Hematopoietic multipotent progenitor cell treated with erythropoietin and hydrocortisone succinate and interleukin-3 and kit ligand, for 8 days (in vitro differentiated cells): ENCODE results near the gene FOXS1.

Experiments used
- DNase-seq: peaks from one replicate; pipeline ENCODE4 v3.0.0-alpha.2; 2015

Gene FOXS1

GRCh38 chr20:31860390-31861134 is 15.2 kb upstream of the FOXS1 start:
- no peak for DNase-seq

DNA sequence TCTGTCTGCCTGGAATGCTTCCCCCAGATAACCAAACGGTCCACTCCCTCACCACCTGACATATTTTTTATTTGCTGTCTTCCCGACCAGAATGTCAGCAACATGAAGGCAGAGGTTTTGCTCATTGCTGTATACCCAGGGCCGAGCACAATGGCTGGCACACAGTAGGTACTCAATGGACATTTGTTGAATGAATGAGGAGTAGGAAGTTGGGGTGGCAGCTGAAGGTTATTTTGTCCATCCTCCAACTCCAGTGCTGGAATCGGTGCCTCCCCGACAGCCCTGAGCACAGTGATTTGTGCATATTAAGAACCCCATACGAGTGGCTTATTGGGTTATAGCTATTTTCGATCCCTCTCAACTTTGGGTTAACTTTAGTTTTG is 14.6 kb upstream of the FOXS1 start:
- no peak for DNase-seq

DNA sequence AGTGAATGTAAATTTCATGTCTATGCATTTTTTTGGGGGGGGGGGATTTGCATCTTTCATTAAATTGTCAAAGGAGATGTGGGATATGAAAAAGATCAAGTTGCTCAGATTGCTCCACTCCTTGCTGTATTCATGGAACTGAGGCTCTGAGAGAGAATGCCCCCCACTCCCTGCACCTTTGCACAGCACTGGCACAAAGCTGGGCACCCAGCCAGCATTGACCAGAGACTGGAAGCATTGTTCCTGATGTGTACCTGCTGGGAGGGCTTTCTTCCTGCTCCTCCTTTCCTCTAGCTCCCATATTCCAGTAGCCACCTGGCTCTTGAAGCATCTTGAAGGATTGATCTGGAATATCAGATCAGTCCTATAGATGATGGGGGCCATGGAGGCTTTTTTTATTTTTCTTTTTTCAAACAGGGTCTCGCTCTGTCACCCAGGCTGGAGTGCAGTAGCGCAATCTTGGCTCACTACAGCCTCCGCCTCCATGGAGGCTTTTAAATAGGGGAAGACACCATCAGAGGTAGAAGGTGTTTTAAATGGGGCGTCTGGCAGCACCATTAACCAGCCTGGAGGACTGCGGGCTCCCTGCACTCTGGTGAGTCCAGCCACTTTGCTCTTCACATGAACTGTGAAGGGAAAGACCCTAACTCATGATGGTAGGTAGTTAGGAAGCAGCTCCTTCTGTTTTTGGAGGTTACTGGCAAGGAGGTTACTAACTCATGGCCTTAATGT is 14.0 kb upstream of the FOXS1 start:
- DNase-seq, result no peak

- DNase-seq, result no peak
Observed at GRCh38 chr20:31858760-31859083, 13.3 kb upstream of the FOXS1 start.

GRCh38 chr20:31857861-31858759 is 12.7 kb upstream of the FOXS1 start:
- no peak for DNase-seq

DNA sequence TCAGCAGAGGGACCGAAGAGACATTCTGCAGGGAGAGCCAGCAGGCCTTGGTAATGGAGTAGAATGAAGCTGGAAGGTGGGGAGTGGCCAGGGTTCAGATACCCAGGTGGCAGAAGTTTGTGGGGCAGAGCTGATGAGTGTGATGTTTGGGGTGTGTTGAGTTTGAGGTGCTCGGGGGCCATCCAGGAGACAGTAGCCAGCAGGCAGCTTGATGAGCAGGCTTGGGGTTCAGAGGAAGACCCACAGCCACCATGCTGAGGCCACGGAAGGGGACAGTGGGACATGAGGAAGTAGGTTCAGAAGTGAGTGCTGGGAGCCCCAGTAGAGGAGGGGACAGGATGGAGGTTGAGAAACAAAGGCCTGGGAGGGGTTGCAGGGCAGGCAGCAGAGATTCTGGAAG is 11.1 kb upstream of the FOXS1 start:
- no peak for DNase-seq

DNA sequence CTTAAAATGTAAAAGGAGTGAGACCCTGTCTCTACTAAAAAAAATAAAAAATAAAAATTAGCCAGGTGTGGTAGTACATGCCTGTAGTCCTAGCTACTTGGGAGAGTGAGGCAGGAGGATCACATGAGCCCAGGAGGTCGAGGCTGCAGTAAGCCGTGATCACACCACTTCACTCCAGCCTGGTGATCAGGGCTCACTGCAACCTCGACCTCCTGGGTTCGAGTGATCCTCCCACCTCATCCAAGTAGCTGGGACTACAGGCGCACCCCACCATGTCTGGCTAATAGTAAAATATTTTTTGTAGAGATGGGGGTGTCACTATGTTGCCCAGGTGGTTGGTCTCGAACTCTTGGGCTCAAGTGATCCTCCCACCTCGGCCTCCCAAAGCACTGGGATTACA is 8.1 kb upstream of the FOXS1 start:
- no peak for DNase-seq

DNA sequence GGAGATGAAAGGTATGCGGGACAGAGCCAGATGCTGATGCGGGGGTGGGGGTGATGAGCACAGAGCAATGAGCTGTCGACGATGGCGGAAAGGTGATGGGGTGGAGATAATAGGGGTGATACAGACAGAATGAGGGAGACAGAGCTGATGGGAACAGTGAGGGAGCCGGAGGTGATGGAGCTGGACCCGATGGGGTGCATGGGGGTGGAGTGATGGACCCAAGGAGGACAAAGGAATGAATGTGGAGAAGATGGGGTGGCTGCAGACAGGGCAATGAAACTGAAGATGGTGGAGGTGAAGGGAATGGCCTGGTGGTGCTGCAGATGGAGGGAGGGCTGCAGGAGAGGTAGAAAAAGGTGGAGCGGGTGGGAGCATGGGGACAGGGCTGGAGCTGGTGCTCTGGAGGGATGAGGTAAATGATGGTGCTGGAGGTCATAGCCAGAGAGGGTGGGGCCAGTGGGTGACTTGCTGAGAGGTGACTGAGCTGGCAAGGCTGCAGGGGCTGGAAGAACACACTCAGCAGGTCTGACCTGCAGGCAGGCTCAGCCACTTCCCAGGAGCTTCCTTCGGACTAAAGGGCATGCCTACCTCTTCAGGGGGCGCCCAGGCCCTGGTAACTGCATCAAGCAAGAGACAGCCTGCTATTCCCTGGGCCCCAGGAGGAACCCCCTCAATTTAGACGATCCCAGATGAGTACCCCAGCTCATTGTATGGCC is 6.0 kb upstream of the FOXS1 start:
- DNase-seq, result no peak

GRCh38 chr20:31849306-31849930 is 4.0 kb upstream of the FOXS1 start:
- DNase-seq, result no peak

DNA sequence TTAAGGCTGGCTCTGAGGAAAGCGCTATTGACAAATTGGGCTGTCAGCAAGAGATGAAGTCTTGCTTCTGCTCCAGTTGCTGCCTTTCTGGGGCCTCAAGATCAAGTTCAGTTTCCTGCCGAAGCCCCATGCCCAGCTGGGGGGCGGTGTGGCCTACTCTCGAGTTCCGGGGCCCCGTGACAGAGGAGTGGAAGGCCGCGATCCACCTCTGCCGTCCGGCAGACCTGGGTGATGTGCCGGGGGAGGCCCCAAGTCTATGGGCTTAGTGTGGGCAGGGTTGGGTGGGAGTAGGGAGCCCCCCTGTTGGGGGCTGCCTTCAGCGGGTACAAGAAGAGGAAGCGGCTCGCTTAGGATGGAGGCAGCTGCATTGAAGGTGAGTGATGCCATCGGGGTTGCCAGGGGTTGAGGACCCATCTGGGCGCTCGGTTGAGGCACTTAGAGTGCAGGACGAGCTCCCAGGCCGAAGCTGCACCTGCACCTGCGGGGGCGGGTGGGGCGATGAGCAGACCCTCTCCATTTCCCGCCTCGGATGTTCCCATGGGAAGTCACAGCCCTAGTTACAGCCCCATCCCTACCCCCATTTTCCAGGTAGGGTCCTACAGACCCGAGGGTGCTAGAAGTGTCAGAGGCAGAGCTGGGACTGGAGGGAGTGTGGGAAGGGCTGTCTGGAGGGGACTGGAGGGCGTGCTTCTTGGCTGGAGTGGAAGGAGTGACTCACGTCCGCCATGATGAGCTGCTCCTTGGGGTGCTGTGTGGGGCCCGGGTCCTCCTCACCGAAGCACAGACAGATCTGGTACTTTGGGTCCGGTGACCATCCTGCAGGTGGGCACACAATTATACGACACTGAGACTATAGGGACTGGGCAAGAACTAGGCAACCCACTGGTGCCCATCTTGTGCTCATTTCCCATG is 2.9 kb upstream of the FOXS1 start:
- DNase-seq, result no peak

- no peak for DNase-seq
Observed at GRCh38 chr20:31846793-31847138, 1.4 kb upstream of the FOXS1 start.

DNA sequence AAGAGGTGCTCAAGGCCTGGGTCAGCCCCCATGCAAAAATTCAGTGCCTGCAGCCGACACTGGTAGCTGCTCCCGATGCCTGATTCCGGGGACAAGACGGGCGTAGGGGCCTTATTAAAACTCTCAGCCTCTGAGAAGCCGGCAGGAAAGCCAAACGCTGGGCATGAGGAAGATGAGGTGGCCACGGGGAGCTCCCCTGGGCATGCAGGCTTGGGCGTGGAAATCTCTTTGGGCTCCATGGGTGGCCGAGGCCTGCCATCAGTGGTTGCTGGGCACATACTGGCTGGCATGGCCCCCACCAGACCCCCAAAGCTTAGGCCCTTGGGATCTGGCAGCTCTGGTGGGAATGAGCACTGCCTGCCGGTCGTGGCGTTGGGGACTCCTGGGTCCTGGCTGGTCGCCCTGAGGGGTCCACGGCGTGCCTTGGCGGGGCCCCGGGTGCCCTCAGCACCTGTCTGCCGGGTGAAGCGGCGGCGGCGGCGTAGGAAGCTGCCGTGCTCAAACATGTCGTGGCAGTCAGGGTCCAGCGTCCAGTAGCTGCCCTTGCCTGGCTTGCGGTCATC is 586 bp downstream of the FOXS1 start:
- no peak for DNase-seq

- no peak for DNase-seq
Observed at GRCh38 chr20:31843881-31844280, 1.5 kb downstream of the FOXS1 start.

- no peak for DNase-seq
Observed at GRCh38 chr20:31843288-31843687, 2.1 kb downstream of the FOXS1 start.

GRCh38 chr20:31842471-31843157 is 2.8 kb downstream of the FOXS1 start:
- no peak for DNase-seq

- DNase-seq, result no peak
Observed at GRCh38 chr20:31841928-31842327, 3.5 kb downstream of the FOXS1 start.

- no peak for DNase-seq
Observed at GRCh38 chr20:31840906-31841816, 4.2 kb downstream of the FOXS1 start.

DNA sequence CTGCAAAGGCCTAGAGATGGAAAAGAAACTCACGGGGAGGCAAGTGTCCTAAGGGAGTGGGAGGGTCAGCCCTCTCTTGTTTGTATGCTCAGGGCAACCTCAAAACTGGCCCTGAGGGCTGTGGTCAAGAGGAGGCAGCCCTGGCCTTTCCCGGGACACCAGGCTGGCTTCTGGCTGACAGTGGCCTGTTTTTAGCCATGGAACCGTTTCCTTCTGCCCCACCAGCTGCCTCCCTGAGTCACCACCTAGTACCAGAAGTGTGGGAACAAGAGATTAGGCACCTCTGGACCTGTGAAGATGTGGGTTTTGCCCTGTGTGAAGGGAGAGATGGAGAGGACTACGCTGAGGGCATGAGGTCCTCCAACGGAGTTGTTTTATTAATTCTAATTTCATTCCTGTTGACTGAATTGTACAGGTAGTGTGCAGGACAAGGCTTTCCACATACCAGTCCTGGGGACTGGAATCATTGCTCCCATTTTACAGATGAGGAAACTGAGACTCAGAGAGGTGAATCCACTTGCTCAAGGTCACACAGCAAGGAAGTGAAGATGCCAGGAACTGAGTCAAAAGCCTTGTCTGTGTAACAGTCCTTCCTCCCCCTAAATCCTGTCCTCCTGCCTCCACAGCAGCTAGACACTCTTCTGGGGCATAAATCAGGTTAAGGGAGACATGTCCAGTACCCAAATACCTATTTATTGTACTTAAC is 5.5 kb downstream of the FOXS1 start:
- DNase-seq, result no peak
